Bronchial epithelial cell (primary cell): Measurements from ENCODE around the gene RADX. TPM values are rescaled to one million over a fixed set of nuclear protein-coding genes. Genes with fewer than 3 reads are reported as not detected.

ENCODE experiments used
- DNase-seq: peaks from one replicate; pipeline ENCODE4 v3.0.0-alpha.2; 2010; ENCODE audit warnings: low read depth
- FAIRE-seq: peaks from 2 replicates; lab custom pipeline; 2011; peaks lifted over from hg19 to GRCh38; lab: Jason Lieb, UNC
- H3K27me3 ChIP-seq: 2 replicates; pipeline ENCODE4 v1.5.1; 2011; ENCODE audit warnings: low read length; ENCODE audit not compliant: control insufficient read depth, insufficient read depth
- H3K36me3 ChIP-seq: 2 replicates; pipeline ENCODE4 v1.5.1; 2011; ENCODE audit warnings: low read length; ENCODE audit not compliant: control insufficient read depth, insufficient read depth
- H3K4me3 ChIP-seq: 2 replicates; pipeline ENCODE4 v1.5.1; 2011; ENCODE audit warnings: mild to moderate bottlenecking, low read depth, low read length, control low read depth
- CTCF ChIP-seq: IDR thresholded peaks from 2 replicates; pipeline ENCODE4 v1.5.1; 2011; ENCODE audit warnings: mild to moderate bottlenecking, moderate library complexity, low read length, control low read depth, inconsistent platforms; ENCODE audit not compliant: insufficient read depth, severe bottlenecking
- total RNA-seq: library from RNA; depleted of rRNA; stranded (reverse); fragments of >200 nt; gene quantifications from 2 replicates; pipeline ENCODE4 v1.2.1, GENCODE V29; 2014

Gene RADX
- total RNA-seq, 1 donor from 2014 or later: 2.4 TPM

GRCh38 chrX:106613277-106613676 lies 1.5 kb downstream of the RADX start:
- Histone ChIP-seq H3K4me3 (no peak overlapping the region), H3K27me3 (no peaks in the 10 kb centered on the region), H3K36me3 (no peaks in the 10 kb centered on the region)
- FAIRE-seq (no peak), DNase-seq (no peak)
- no peak for TF ChIP-seq CTCF

- H3K4me3 ChIP-seq: no peak overlapping the region
- no peak for TF ChIP-seq CTCF
- no peak for DNase-seq
- no peaks in the 10 kb centered on the region for H3K36me3 ChIP-seq
- FAIRE-seq: no peak
- no peaks in the 10 kb centered on the region for H3K27me3 ChIP-seq
Measured at GRCh38 chrX:106615041-106615440, 3.3 kb downstream of the RADX start.

- H3K36me3 ChIP-seq: no peaks in the 10 kb centered on the region
- no peak overlapping the region for H3K4me3 ChIP-seq
- TF ChIP-seq CTCF: peak; percentile 26
- no peak for FAIRE-seq
- DNase-seq: peak; percentile 12
- no peaks in the 10 kb centered on the region for H3K27me3 ChIP-seq
Measured at GRCh38 chrX:106619797-106620196, 8.0 kb downstream of the RADX start.

GRCh38 chrX:106621836-106622235 lies 10.1 kb downstream of the RADX start:
- TF ChIP-seq CTCF: no peak
- no peak for FAIRE-seq
- no peak overlapping the region for H3K4me3 ChIP-seq
- no peaks in the 10 kb centered on the region for H3K36me3 ChIP-seq
- no peak for DNase-seq
- no peaks in the 10 kb centered on the region for H3K27me3 ChIP-seq

- Histone ChIP-seq H3K27me3 (no peaks in the 10 kb centered on the region), H3K4me3 (no peak overlapping the region), H3K36me3 (no peaks in the 10 kb centered on the region)
- DNase-seq (no peak), FAIRE-seq (no peak)
- no peak for TF ChIP-seq CTCF
Measured at GRCh38 chrX:106626789-106627188, 15.0 kb downstream of the RADX start.

- no peak for FAIRE-seq
- Histone ChIP-seq H3K27me3 (no peaks in the 10 kb centered on the region), H3K36me3 (no peaks in the 10 kb centered on the region), H3K4me3 (no peak overlapping the region)
- DNase-seq: no peak
- no peak for TF ChIP-seq CTCF
Measured at GRCh38 chrX:106631615-106632014, 19.8 kb downstream of the RADX start.
